Measurements from ENCODE around the gene ZNF518B. TPM values are rescaled to one million over a fixed set of nuclear protein-coding genes. Genes with fewer than 3 reads are reported as not detected.

ZNF518B gene
- total RNA-seq, 4 donors from 2014 or later: 12.7 to 23.6 (median 18.2) TPM

GRCh38 chr4:10456595-10457254, 501 bp downstream of the ZNF518B start:
- peak overlapping the region; percentile 56 to 72 (median 64) for H3K4me3 ChIP-seq
- in situ Hi-C loops (cut with MboI; ENCODE audit: low sequenced_read_pairs in 4 of 4): no loop called here
- peak overlapping the region; percentile 31 to 70 (median 56) for H3K27ac ChIP-seq
- no peak for TF ChIP-seq POLR2A (IDR thresholded peaks at IDR 0.05)
- TF ChIP-seq CTCF (IDR thresholded peaks at IDR 0.05 in 4 of 5, conservative IDR thresholded peaks at IDR 0.05 in 1 of 5): no peak
- peaks cover 0 to 26% of the 10 kb centered on the region in 2 donors for H3K36me3 ChIP-seq
- DNase-seq (peak; percentile 10 to 20), ATAC-seq (peak; percentile 65 to 72)
- H3K27me3 ChIP-seq: peaks cover 15 to 17% (median 15%) of the 10 kb centered on the region in 3 donors
- intact Hi-C loops (cut with DNase I; ENCODE audit: low total_unique reads): no loop called here
- no peaks in the 10 kb centered on the region for H3K4me1 ChIP-seq
- no peaks in the 10 kb centered on the region for H3K9me3 ChIP-seq

GRCh38 chr4:10456260-10456594, 999 bp downstream of the ZNF518B start:
- TF ChIP-seq CTCF (IDR thresholded peaks at IDR 0.05 in 4 of 5, conservative IDR thresholded peaks at IDR 0.05 in 1 of 5): no peak
- TF ChIP-seq POLR2A (IDR thresholded peaks at IDR 0.05): no peak
- Histone ChIP-seq H3K4me3 (peak overlapping the region; percentile 56 to 72 (median 64)), H3K27me3 (peaks cover 10 to 14% (median 10%) of the 10 kb centered on the region in 3 donors), H3K36me3 (peaks cover 0 to 26% of the 10 kb centered on the region in 2 donors), H3K27ac (peak overlapping the region; percentile 6 to 70 (median 40)), H3K4me1 (no peaks in the 10 kb centered on the region), H3K9me3 (no peaks in the 10 kb centered on the region)
- ATAC-seq (no peak), DNase-seq (no peak)
- in situ Hi-C loops (cut with MboI; ENCODE audit: low sequenced_read_pairs in 4 of 4) (no loop called here), intact Hi-C loops (cut with DNase I; ENCODE audit: low total_unique reads) (no loop called here)

GRCh38 chr4:10455133-10455532, 2.1 kb downstream of the ZNF518B start:
- H3K27ac ChIP-seq: no peak overlapping the region
- H3K4me1 ChIP-seq: no peaks in the 10 kb centered on the region
- intact Hi-C loops (cut with DNase I; ENCODE audit: low total_unique reads) (no loop called here), in situ Hi-C loops (cut with MboI; ENCODE audit: low sequenced_read_pairs in 4 of 4) (no loop called here)
- H3K27me3 ChIP-seq: peaks cover 0 to 5% (median 0%) of the 10 kb centered on the region in 3 donors
- DNase-seq: no peak
- ATAC-seq: no peak
- no peaks in the 10 kb centered on the region for H3K9me3 ChIP-seq
- peaks cover 0 to 31% of the 10 kb centered on the region in 2 donors for H3K36me3 ChIP-seq
- TF ChIP-seq CTCF (IDR thresholded peaks at IDR 0.05 in 4 of 5, conservative IDR thresholded peaks at IDR 0.05 in 1 of 5) (no peak), POLR2A (IDR thresholded peaks at IDR 0.05) (no peak)
- H3K4me3 ChIP-seq: no peak overlapping the region

GRCh38 chr4:10454726-10455125, 2.5 kb downstream of the ZNF518B start:
- in situ Hi-C loops (cut with MboI; ENCODE audit: low sequenced_read_pairs in 4 of 4) (no loop called here), intact Hi-C loops (cut with DNase I; ENCODE audit: low total_unique reads) (no loop called here)
- Histone ChIP-seq H3K4me1 (no peaks in the 10 kb centered on the region), H3K27ac (no peak overlapping the region), H3K4me3 (no peak overlapping the region), H3K9me3 (no peaks in the 10 kb centered on the region), H3K36me3 (peaks cover 0 to 35% of the 10 kb centered on the region in 2 donors), H3K27me3 (peaks cover 0 to 5% (median 0%) of the 10 kb centered on the region in 3 donors)
- TF ChIP-seq POLR2A (IDR thresholded peaks at IDR 0.05): no peak
- no peak for TF ChIP-seq CTCF (IDR thresholded peaks at IDR 0.05 in 4 of 5, conservative IDR thresholded peaks at IDR 0.05 in 1 of 5)
- ATAC-seq (no peak), DNase-seq (no peak)

Measured in gastrocnemius medialis (tissue), 4 donors.